Psoas muscle (tissue), 8 donors: ENCODE data around the gene FGF1. TPM values are rescaled to one million over a fixed set of nuclear protein-coding genes. Genes with fewer than 3 reads are reported as not detected.

Source experiments
- ATAC-seq, 4 donors: fragments of 200-7000 bp; cut with Tn5 transposase; one replicate each; pipeline ENCODE4 v1.9.1; 2020; ENCODE audit warnings: moderate library complexity in 3 of 4, mild to moderate bottlenecking in 2 of 4
- DNase-seq, 2 donors: peaks; one replicate each; pipeline ENCODE4 v3.0.0-alpha.2; 2020
- H3K27ac ChIP-seq: fragments of 200-600 bp; one replicate; pipeline ENCODE4 v1.8.0; 2022
- H3K27me3 ChIP-seq, 3 donors: fragments of 200-600 bp in 1 of 3; one replicate each; pipeline versions ENCODE4 v1.6.1 to v1.8.0; 2013 to 2022; ENCODE audit warnings: low read length in 2 of 3, mild to moderate bottlenecking in 2 of 3, moderate library complexity in 1 of 3; ENCODE audit not compliant: insufficient read depth in 3 of 3
- H3K36me3 ChIP-seq, 2 donors: fragments of 200-600 bp in 1 of 2; one replicate each; pipeline versions ENCODE4 v1.6.1 to v1.8.0; 2013 to 2022; ENCODE audit warnings: low read depth in 1 of 2, mild to moderate bottlenecking in 1 of 2, moderate library complexity in 1 of 2; ENCODE audit not compliant: insufficient read depth in 1 of 2
- H3K4me1 ChIP-seq: fragments of 200-600 bp; one replicate; pipeline ENCODE4 v1.8.0; 2022
- H3K4me3 ChIP-seq: fragments of 200-600 bp; one replicate; pipeline ENCODE4 v1.8.0; 2022; ENCODE audit warnings: mild to moderate bottlenecking
- H3K9me3 ChIP-seq: fragments of 200-600 bp; one replicate; pipeline ENCODE4 v1.8.0; 2022
- WGBS, 3 donors: extraction: QIAGEN DNeasy Blood & Tissue Kit; methylation state at CpG; one replicate each; pipeline versions ENCODE4 v1.1.6 to v1.1.7; 2013; 5-methylcytosine and 5-hydroxymethylcytosine counted together
- intact Hi-C, 2 donors: fragments of 100-400 bp; cut with DNase I; formaldehyde crosslinking; loops; one replicate each; pipeline versions ENCODE4 v1.11.0 to v1.14.2; 2022
- polyA plus RNA-seq, 3 donors: library from polyadenylated mRNA; stranded (reverse); fragments of 200-250 nt; gene quantifications; one replicate each; pipeline ENCODE4 v1.2.3, GENCODE V29; 2013
- total RNA-seq, 4 donors: library from RNA; stranded (reverse); fragmentation: NEBNext Ultra II Directional in 2 of 4; extraction: Animal tissue kit (Norgen Biotek cat#: 25700) in 2 of 4; gene quantifications; one replicate each; pipeline versions ENCODE4 v1.2.1 to v1.2.4, GENCODE V29; 2021 to 2023
- TF ChIP-seq, protein P1 (sequence below): fragments of 200-600 bp; IDR thresholded peaks from one replicate; pipeline ENCODE4 v1.8.0; 2022; ENCODE audit warnings: antibody characterized with exemption
- donor health status: healthy with polysubstance abuse.
- donor health status: DM: no; HTN: no; CAD: no; lungs with moderate emphysema.
- donor health status: Bipolar disorder and iron deficiency.
- donor health status: healthy.
- donor health status: DM: yes; HTN: yes; CAD: no.
- donor health status: DM: no; HTN: no; CAD: no.
- donor health status: DM: no; HTN: no; CAD: no.
- donor health status: DM: yes; HTN: yes; CAD: no.

The FGF1 gene
- total and polyA plus RNA-seq, 7 donors = 0.34 to 7.1 (median 1.00) TPM

DNA sequence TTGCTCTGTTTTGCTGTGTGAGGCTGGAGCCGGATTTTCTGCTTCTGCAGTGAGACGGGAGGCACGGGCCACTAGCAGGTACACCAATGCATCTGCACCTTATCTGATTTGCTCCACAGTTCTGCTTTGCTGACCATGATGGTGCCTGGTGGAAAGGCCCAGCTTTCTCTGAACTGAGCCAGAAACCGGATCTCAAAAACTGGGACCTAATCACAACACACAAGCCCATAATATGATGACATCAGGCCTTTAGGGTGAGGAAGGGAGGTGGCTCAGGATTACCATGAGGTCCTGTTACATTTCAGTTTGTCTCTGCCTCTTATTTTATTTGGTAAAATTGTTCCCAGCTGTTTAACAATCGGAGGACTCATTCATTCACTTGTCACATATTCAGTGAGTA lies 49.8 kb downstream of the FGF1 start:
- DNase-seq (no peak), ATAC-seq (no peak)
- TF ChIP-seq, protein P1, sequence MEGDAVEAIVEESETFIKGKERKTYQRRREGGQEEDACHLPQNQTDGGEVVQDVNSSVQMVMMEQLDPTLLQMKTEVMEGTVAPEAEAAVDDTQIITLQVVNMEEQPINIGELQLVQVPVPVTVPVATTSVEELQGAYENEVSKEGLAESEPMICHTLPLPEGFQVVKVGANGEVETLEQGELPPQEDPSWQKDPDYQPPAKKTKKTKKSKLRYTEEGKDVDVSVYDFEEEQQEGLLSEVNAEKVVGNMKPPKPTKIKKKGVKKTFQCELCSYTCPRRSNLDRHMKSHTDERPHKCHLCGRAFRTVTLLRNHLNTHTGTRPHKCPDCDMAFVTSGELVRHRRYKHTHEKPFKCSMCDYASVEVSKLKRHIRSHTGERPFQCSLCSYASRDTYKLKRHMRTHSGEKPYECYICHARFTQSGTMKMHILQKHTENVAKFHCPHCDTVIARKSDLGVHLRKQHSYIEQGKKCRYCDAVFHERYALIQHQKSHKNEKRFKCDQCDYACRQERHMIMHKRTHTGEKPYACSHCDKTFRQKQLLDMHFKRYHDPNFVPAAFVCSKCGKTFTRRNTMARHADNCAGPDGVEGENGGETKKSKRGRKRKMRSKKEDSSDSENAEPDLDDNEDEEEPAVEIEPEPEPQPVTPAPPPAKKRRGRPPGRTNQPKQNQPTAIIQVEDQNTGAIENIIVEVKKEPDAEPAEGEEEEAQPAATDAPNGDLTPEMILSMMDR = no peak
- Histone ChIP-seq H3K4me1 (no peaks in the 10 kb centered on the region), H3K9me3 (no peaks in the 10 kb centered on the region), H3K27ac (no peak overlapping the region), H3K36me3 (no peaks in the 10 kb centered on the region), H3K4me3 (no peak overlapping the region), H3K27me3 (peaks cover 0 to 7% (median 0%) of the 10 kb centered on the region in 3 donors)
- intact Hi-C loops = no loop called here
- 74 to 81% (median 79%) methylated on average over 5 of the region's 5 CpGs for WGBS, 3 donors

DNA sequence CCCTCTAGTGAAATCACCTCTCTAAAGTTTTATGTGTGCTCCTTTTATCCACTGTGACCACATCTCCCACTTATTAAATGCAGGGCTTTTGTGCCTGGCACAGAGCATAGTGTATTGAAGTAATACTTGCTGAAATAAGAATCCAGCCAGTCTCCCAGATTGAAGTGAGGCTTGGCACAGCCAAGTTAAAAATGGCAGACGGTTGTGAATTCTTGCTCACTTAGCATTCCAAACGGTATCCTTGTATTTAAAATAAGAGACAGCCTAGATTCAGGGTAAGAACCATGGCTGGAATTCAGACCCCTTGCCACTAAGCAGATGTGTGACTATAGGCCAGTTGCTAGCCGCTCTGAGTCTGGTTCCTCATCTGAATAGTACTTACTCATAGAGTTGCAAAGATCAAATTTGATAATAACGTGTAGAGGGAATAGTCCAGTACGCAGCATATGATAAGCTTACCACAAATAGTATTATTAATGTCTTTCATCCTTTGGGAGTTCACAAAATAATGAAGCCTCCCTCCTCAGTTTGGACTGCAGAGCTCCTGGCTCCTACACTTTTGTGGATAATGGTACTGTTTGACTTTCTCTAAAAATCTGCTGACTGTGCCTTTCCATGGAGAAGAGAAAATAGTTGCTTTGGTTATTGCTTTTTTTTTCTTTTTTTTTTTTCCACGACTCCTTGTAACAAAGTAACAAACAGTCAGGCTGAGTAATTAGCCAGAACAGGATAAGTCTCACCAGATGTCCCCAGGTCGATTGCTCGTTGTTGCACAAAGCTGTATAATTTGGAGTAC lies 51.5 kb downstream of the FGF1 start:
- WGBS, 3 donors = 57 to 68% (median 60%) methylated on average over 8 of the region's 8 CpGs
- intact Hi-C loops = no loop called here
- Histone ChIP-seq H3K4me1 (no peaks in the 10 kb centered on the region), H3K27ac (no peak overlapping the region), H3K4me3 (no peak overlapping the region), H3K9me3 (no peaks in the 10 kb centered on the region), H3K27me3 (peaks cover 0 to 7% (median 0%) of the 10 kb centered on the region in 3 donors), H3K36me3 (no peaks in the 10 kb centered on the region)
- TF ChIP-seq, protein P1 = no peak
- no peak for DNase-seq
- ATAC-seq = no peak

DNA sequence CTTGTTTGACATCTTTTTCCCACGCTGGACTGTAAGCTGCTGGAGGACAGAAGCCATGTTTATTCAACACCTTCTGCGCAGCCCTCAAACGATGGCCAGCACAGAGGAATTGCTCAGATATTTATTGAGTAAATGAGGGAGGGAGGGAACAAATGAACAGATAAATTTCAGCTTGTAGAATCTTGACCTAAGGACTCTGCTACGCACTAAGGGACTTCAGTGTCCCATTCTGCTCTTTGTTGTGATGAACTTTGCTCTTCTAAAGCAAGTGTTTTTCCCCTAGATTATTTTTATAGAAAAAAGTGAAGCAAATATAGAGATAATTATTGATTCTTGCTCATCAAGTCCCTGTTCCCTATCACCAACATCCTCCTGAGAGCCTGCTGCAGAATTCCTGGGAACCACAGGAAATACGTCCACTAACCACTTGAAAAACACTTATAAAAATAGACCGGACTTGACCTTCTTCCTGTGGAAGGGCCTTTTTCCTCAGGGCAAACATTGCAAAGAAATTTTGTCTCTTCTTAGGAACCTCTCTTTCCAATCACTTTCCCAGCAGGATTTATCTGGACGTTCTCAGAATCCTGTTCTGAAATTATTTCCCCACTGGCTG lies 54.9 kb downstream of the FGF1 start:
- TF ChIP-seq, protein P1 = no peak
- H3K27ac ChIP-seq = no peak overlapping the region
- H3K9me3 ChIP-seq = no peaks in the 10 kb centered on the region
- no peak for DNase-seq
- H3K27me3 ChIP-seq = no peaks in the 10 kb centered on the region
- no peaks in the 10 kb centered on the region for H3K36me3 ChIP-seq
- no peak for ATAC-seq
- intact Hi-C loops = no loop called here
- no peak overlapping the region for H3K4me3 ChIP-seq
- 70 to 82% (median 78%) methylated on average over 7 of the region's 7 CpGs for WGBS, 3 donors
- H3K4me1 ChIP-seq = no peaks in the 10 kb centered on the region

DNA sequence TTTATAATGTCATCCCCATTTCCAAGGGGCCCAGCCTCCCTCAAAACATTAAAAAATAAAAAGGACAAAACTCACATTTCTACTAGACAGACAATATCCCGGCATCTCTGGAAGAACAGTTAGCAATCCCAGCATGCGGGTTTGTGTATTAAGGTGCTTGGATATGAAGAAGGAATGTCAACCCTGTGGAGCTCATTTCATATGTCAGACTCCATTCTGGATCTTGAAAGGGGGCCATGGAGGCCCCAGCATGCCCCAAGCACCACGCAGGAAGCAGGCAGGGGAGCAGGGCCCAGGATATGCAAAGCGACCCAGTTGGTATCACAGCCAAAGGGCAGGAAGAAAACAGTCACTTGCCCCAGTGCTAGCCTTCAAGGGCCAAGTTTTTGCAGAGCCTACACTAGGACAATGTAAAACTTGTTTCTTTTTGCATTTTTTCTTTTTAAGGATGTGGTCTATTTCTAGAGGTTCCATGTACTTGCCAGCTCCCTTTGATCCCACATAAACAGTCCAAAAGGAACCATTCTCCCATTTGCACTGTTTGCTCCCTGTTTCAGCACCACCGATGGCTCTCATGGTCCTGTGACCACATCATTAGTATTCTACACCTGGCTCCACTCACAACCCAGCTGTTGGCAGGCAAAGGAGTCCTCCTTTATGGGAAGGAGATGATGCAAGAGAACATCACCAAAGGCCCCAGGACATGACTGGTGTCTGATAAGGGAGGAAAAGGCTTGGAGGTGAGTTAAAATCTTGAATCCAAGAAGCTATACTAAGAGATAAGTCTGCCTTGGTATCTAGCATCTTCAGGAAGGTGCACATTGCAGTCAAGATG lies 58.3 kb downstream of the FGF1 start:
- whole genome bisulfite sequencing, 3 donors = 77 to 85% (median 82%) methylated on average over 5 of the region's 5 CpGs
- H3K4me1 ChIP-seq = no peaks in the 10 kb centered on the region
- intact Hi-C loops = no loop called here

More for the DNA sequence above, 58.3 kb downstream of the FGF1 start:
- H3K27me3 ChIP-seq = no peaks in the 10 kb centered on the region
- H3K36me3 ChIP-seq = no peaks in the 10 kb centered on the region
- no peak for ATAC-seq
- no peaks in the 10 kb centered on the region for H3K9me3 ChIP-seq
- no peak overlapping the region for H3K4me3 ChIP-seq
- no peak overlapping the region for H3K27ac ChIP-seq
- DNase-seq = no peak
- TF ChIP-seq, protein P1 = no peak
